GM23248 (cell line): ENCODE results near the gene BHLHA9.
A peak's percentile ranks its signal among the peaks of the same experiment; 100 is the strongest.

Source experiments
- EZH2 ChIP-seq: fragments of 200-600 bp; sonication (generic); IDR thresholded peaks from 2 replicates; pipeline ENCODE4 v1.6.1; 2018; ENCODE audit warnings: antibody characterized with exemption, mild to moderate bottlenecking; ENCODE audit not compliant: insufficient read depth, poor library complexity, severe bottlenecking
- EZH2phosphoT487 ChIP-seq: fragments of 200-600 bp; sonication (generic); IDR thresholded peaks from 2 replicates; pipeline ENCODE4 v1.6.1; 2018; ENCODE audit warnings: antibody characterized with exemption, moderate library complexity, mild to moderate bottlenecking, low read depth; ENCODE audit not compliant: insufficient read depth

- TF ChIP-seq EZH2 (peak; percentile 73), EZH2phosphoT487 (no peak)
Measured at GRCh38 chr17:1271030-1271423, 783 bp downstream of the BHLHA9 start.
